MCF 10A (cell line): Measurements from ENCODE around the gene ABO. TPM values are rescaled to one million over a fixed set of nuclear protein-coding genes. Genes with fewer than 3 reads are reported as not detected.
A peak's percentile ranks its signal among the peaks of the same experiment; 100 is the strongest.
"Not testable (repeated sequence)": the region's sequence is repeated elsewhere in the genome, so short reads cannot be mapped to it uniquely, and the experiment has no call there.

Experiments used
- BruUV-seq: library from RNA; stranded (reverse); fragments of 400-500 nt; replicated peaks from 2 replicates; lab custom pipeline; 2021; lab: Mats Ljungman, UMichigan
- CTCF ChIA-PET: fragments of 300-600 bp; sonication (Branson Sonifier 250); formaldehyde crosslinking; extraction: SDS; loops from one replicate; lab custom pipeline; 2021; ENCODE audit warnings: antibody characterized with exemption, inconsistent platforms; lab: Yijun Ruan, JAX
- POLR2A ChIA-PET: fragments of 300-600, 350-650 bp; sonication (Branson Sonifier 250); formaldehyde crosslinking; extraction: SDS; loops from one replicate; lab custom pipeline; 2020; ENCODE audit warnings: antibody characterized with exemption, inconsistent platforms; lab: Yijun Ruan, JAX
- DNase-seq: peaks from one replicate; pipeline ENCODE4 v3.0.0-alpha.2; 2018; ENCODE audit not compliant: unreplicated experiment
- H3K27ac Mint-ChIP-seq: one replicate; pipeline ENCODE4 v1.8.0; 2022; ENCODE audit warnings: mild to moderate bottlenecking, low read depth, mixed read lengths; ENCODE audit not compliant: unreplicated experiment
- H3K27me3 Mint-ChIP-seq: one replicate; pipeline ENCODE4 v1.8.0; 2022; ENCODE audit warnings: mixed read lengths; ENCODE audit not compliant: insufficient read depth, unreplicated experiment
- H3K36me3 Mint-ChIP-seq: one replicate; pipeline ENCODE4 v1.8.0; 2022; ENCODE audit warnings: mild to moderate bottlenecking, moderate library complexity, mixed read lengths; ENCODE audit not compliant: insufficient read depth, unreplicated experiment
- H3K4me1 Mint-ChIP-seq: one replicate; pipeline ENCODE4 v1.8.0; 2022; ENCODE audit warnings: mixed read lengths; ENCODE audit not compliant: insufficient read depth, unreplicated experiment
- H3K4me3 Mint-ChIP-seq: one replicate; pipeline ENCODE4 v1.8.0; 2022; ENCODE audit warnings: mild to moderate bottlenecking, moderate library complexity, mixed read lengths; ENCODE audit not compliant: unreplicated experiment
- H3K9me3 Mint-ChIP-seq: one replicate; pipeline ENCODE4 v1.8.0; 2022; ENCODE audit warnings: mixed read lengths; ENCODE audit not compliant: unreplicated experiment
- CTCF ChIP-seq: fragments of 200-600 bp; IDR thresholded peaks from one replicate; pipeline ENCODE4 v1.8.0; 2022; ENCODE audit warnings: antibody characterized with exemption, mild to moderate bottlenecking; ENCODE audit not compliant: unreplicated experiment
- intact Hi-C: fragments of 100-400 bp; cut with micrococcal nuclease; formaldehyde crosslinking; loops from 2 replicates; pipeline ENCODE4 v1.14.1; 2022
- total RNA-seq: library from RNA; stranded (reverse); gene quantifications from 2 replicates; pipeline ENCODE4 v1.2.3, GENCODE V29; 2022

ABO gene
- total RNA-seq, 1 experiment from 2014 or later, result not detected

GRCh38 chr9:133254471-133254870, 20.5 kb downstream of the ABO start:
- CTCF ChIA-PET, result no interaction called here
- Mint-ChIP-seq H3K4me3 (no peak overlapping the region), H3K36me3 (no peaks in the 10 kb centered on the region), H3K9me3 (no peaks in the 10 kb centered on the region), H3K4me1 (no peaks in the 10 kb centered on the region), H3K27me3 (peaks cover 12% of the 10 kb centered on the region), H3K27ac (no peak overlapping the region)
- POLR2A ChIA-PET, result no interaction called here
- DNase-seq, result no peak
- TF ChIP-seq CTCF, result no peak
- intact Hi-C loops, result no loop called here
- BruUV-seq, result no TSS peak

GRCh38 chr9:133253268-133253667, 21.7 kb downstream of the ABO start:
- Mint-ChIP-seq H3K9me3 (no peaks in the 10 kb centered on the region), H3K4me1 (no peaks in the 10 kb centered on the region), H3K4me3 (no peak overlapping the region), H3K27ac (no peak overlapping the region), H3K36me3 (no peaks in the 10 kb centered on the region), H3K27me3 (peaks cover 15% of the 10 kb centered on the region)
- BruUV-seq, result no TSS peak
- intact Hi-C loops, result no loop called here
- DNase-seq, result peak; percentile 18
- ChIA-PET CTCF (interaction anchor here (1.3 kb wide), 1 partner anchor 67 kb away, joined by 4 read pairs; no protein-coding TSS in a partner anchor), POLR2A (no interaction called here)
- TF ChIP-seq CTCF, result no peak

GRCh38 chr9:133252301-133253020, 22.5 kb downstream of the ABO start:
- TF ChIP-seq CTCF, result no peak
- peak; percentile 46 for DNase-seq
- H3K36me3 Mint-ChIP-seq, result no peaks in the 10 kb centered on the region
- BruUV-seq, result no TSS peak
- H3K27ac Mint-ChIP-seq, result no peak overlapping the region
- H3K27me3 Mint-ChIP-seq, result peaks cover 15% of the 10 kb centered on the region
- H3K4me1 Mint-ChIP-seq, result no peaks in the 10 kb centered on the region
- ChIA-PET POLR2A (interaction anchor here (0.5 to 0.6 kb wide), 2 partner anchors 45 to 250 kb away, joined by 3 read pairs; no protein-coding TSS in a partner anchor), CTCF (interaction anchor here (0.6 to 1.3 kb wide), 2 partner anchors 66 to 744 kb away, joined by 3 to 4 read pairs; no protein-coding TSS in a partner anchor)
- intact Hi-C loops, result no loop called here
- no peak overlapping the region for H3K4me3 Mint-ChIP-seq
- H3K9me3 Mint-ChIP-seq, result no peaks in the 10 kb centered on the region

GRCh38 chr9:133251773-133252172, 23.2 kb downstream of the ABO start:
- no TSS peak for BruUV-seq
- CTCF ChIA-PET, result no interaction called here
- TF ChIP-seq CTCF, result no peak

GRCh38 chr9:133251221-133251620, 23.8 kb downstream of the ABO start:
- peaks cover 18% of the 10 kb centered on the region for H3K27me3 Mint-ChIP-seq
- H3K4me1 Mint-ChIP-seq, POLR2A ChIA-PET, H3K9me3 Mint-ChIP-seq, CTCF ChIA-PET, H3K36me3 Mint-ChIP-seq, BruUV-seq, H3K27ac Mint-ChIP-seq, DNase-seq, intact Hi-C loops, H3K4me3 Mint-ChIP-seq: not testable (repeated sequence)

More at GRCh38 chr9:133251773-133252172, 23.2 kb downstream of the ABO start:
- POLR2A ChIA-PET, result no interaction called here
- no peak for DNase-seq
- Mint-ChIP-seq H3K4me3 (no peak overlapping the region), H3K4me1 (no peaks in the 10 kb centered on the region), H3K27me3 (peaks cover 15% of the 10 kb centered on the region), H3K9me3 (no peaks in the 10 kb centered on the region), H3K36me3 (no peaks in the 10 kb centered on the region), H3K27ac (no peak overlapping the region)
- intact Hi-C loops, result no loop called here
